ENCODE results near the gene BRINP2.
"Not testable (repeated sequence)": the region's sequence is repeated elsewhere in the genome, so short reads cannot be mapped to it uniquely, and the experiment has no call there.

- not testable (repeated sequence) for TF ChIP-seq CTCF (IDR thresholded peaks at IDR 0.05); POLR2A (IDR thresholded peaks at IDR 0.05; ENCODE audit: low read depth)
Measured at GRCh38 chr1:177321434-177321833, 150.7 kb downstream of the BRINP2 start.
